GM23338 (cell line): Measurements from ENCODE around the gene FLNB.

Source experiments
- CREB1 ChIP-seq: fragments of 250-450 bp; sonication (Bioruptor Pico); IDR thresholded peaks from 2 replicates; pipeline ENCODE4 v1.5.0; 2020; ENCODE audit warnings: low read depth, mild to moderate bottlenecking, moderate library complexity
- CTCF ChIP-seq, 2 experiments: fragments of 200-600 bp in 1 of 2; sonication (generic) in 1 of 2; conservative IDR thresholded peaks; 2 replicates each; pipeline versions ENCODE4 v1.5.1 to v1.6.1; 2016 to 2017; ENCODE audit warnings: antibody characterized with exemption in 2 of 2, low read depth in 2 of 2, mild to moderate bottlenecking in 2 of 2, moderate library complexity in 1 of 2
- EZH2phosphoT487 ChIP-seq: fragments of 200-600 bp; sonication (generic); IDR thresholded peaks from one replicate; pipeline ENCODE4 v1.8.1; 2018; ENCODE audit warnings: antibody characterized with exemption; ENCODE audit not compliant: unreplicated experiment
- POLR2AphosphoS5 ChIP-seq: IDR thresholded peaks from 2 replicates; pipeline ENCODE4 v1.6.1; 2016; ENCODE audit warnings: antibody characterized with exemption, low read depth
- REST ChIP-seq: IDR thresholded peaks from one replicate; pipeline ENCODE4 v1.6.1; 2018; ENCODE audit warnings: antibody characterized with exemption; ENCODE audit not compliant: unreplicated experiment

DNA sequence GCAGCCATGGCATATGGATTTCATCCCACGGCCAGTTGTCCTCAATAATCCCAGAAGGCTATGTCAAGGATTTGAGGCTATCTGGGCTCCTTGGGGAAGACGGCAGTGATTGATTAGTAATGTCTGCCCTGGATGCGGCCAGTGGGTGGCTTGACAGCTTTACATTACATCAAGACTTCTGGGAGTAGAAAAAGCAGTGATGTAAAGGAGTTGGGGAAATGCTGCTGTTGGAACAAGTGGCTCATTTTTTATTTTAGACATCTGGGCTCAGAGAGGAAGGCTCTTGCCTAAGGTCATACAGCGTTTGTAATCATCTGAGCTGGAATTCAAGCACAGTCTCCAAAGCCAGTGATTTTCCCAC is 94.1 kb downstream of the FLNB start:
- TF ChIP-seq EZH2phosphoT487 (no peak), CTCF (conservative IDR thresholded peaks at IDR 0.05; ENCODE audit: low read depth in 2 of 2) (no peak), REST (no peak), CREB1 (CRISPR knock-in tag) (no peak), POLR2AphosphoS5 (no peak)
